HEK293 (cell line): ENCODE data around the gene SPATA6L.

Experiments
- EGR2 ChIP-seq: fragments of 450-650 bp; formaldehyde crosslinking; IDR thresholded peaks from 2 replicates; pipeline ENCODE4 v1.5.1; 2016; ENCODE audit warnings: low read depth, missing biosample characterization, missing genetic modification characterization
- GFI1B ChIP-seq: fragments of 450-650 bp; formaldehyde crosslinking; IDR thresholded peaks from 2 replicates; pipeline ENCODE4 v1.5.1; 2016; ENCODE audit warnings: missing biosample characterization, missing genetic modification characterization
- KLF1 ChIP-seq: fragments of 450-650 bp; formaldehyde crosslinking; IDR thresholded peaks from 2 replicates; pipeline ENCODE4 v1.5.1; 2016; ENCODE audit warnings: missing biosample characterization, missing genetic modification characterization
- KLF10 ChIP-seq: fragments of 450-650 bp; IDR thresholded peaks from 2 replicates; pipeline ENCODE4 v1.5.1; 2018; ENCODE audit warnings: missing biosample characterization, mild to moderate bottlenecking, missing genetic modification characterization
- MEIS1 ChIP-seq: sonication (generic); formaldehyde crosslinking; IDR thresholded peaks from 2 replicates; pipeline ENCODE4 v1.8.1; 2022; ENCODE audit warnings: missing genetic modification reagents, mild to moderate bottlenecking, borderline replicate concordance
- OSR2 ChIP-seq: fragments of 450-650 bp; formaldehyde crosslinking; IDR thresholded peaks from 2 replicates; pipeline ENCODE4 v1.5.1; 2016; ENCODE audit warnings: missing biosample characterization, missing genetic modification characterization
- OVOL3 ChIP-seq: fragments of 450-650 bp; formaldehyde crosslinking; IDR thresholded peaks from 2 replicates; pipeline ENCODE4 v1.5.1; 2016; ENCODE audit warnings: missing biosample characterization, missing genetic modification characterization
- SCRT2 ChIP-seq: fragments of 450-650 bp; formaldehyde crosslinking; IDR thresholded peaks from 2 replicates; pipeline ENCODE4 v1.5.1; 2016; ENCODE audit warnings: missing biosample characterization, missing genetic modification characterization
- ZBTB1 ChIP-seq: fragments of 450-650 bp; formaldehyde crosslinking; IDR thresholded peaks from 2 replicates; pipeline ENCODE4 v1.5.1; 2016; ENCODE audit warnings: missing biosample characterization, missing genetic modification characterization
- ZNF112 ChIP-seq: fragments of 450-650 bp; formaldehyde crosslinking; IDR thresholded peaks from 2 replicates; pipeline ENCODE4 v1.5.0; 2017; ENCODE audit warnings: missing biosample characterization, missing genetic modification characterization
- ZNF16 ChIP-seq: fragments of 450-650 bp; formaldehyde crosslinking; IDR thresholded peaks from 2 replicates; pipeline ENCODE4 v1.5.1; 2016; ENCODE audit warnings: low read depth, missing biosample characterization, missing genetic modification characterization
- ZNF174 ChIP-seq: fragments of 450-650 bp; formaldehyde crosslinking; IDR thresholded peaks from 2 replicates; pipeline ENCODE4 v1.5.0; 2017; ENCODE audit warnings: missing biosample characterization, mild to moderate bottlenecking, missing genetic modification characterization
- ZNF2 ChIP-seq: fragments of 450-650 bp; formaldehyde crosslinking; IDR thresholded peaks from 2 replicates; pipeline ENCODE4 v1.5.1; 2016; ENCODE audit warnings: missing biosample characterization, missing genetic modification characterization
- ZNF221 ChIP-seq: fragments of 450-650 bp; formaldehyde crosslinking; IDR thresholded peaks from 2 replicates; pipeline ENCODE4 v1.5.1; 2017; ENCODE audit warnings: missing biosample characterization, missing genetic modification characterization, borderline replicate concordance
- ZNF266 ChIP-seq: fragments of 450-650 bp; formaldehyde crosslinking; IDR thresholded peaks from 2 replicates; pipeline ENCODE4 v1.5.1; 2016; ENCODE audit warnings: missing biosample characterization, missing genetic modification characterization, low read depth
- ZNF37A ChIP-seq: fragments of 450-650 bp; IDR thresholded peaks from 2 replicates; pipeline ENCODE4 v1.5.1; 2018; ENCODE audit warnings: missing biosample characterization, missing genetic modification characterization
- ZNF473 ChIP-seq: fragments of 450-650 bp; formaldehyde crosslinking; IDR thresholded peaks from 2 replicates; pipeline ENCODE4 v1.5.1; 2017; ENCODE audit warnings: missing biosample characterization, missing genetic modification characterization
- ZNF544 ChIP-seq: fragments of 450-650 bp; formaldehyde crosslinking; IDR thresholded peaks from 2 replicates; pipeline ENCODE4 v1.5.0; 2017; ENCODE audit warnings: missing biosample characterization, missing genetic modification characterization
- ZNF549 ChIP-seq: fragments of 450-650 bp; IDR thresholded peaks from 2 replicates; pipeline ENCODE4 v1.5.1; 2018; ENCODE audit warnings: missing biosample characterization, missing genetic modification characterization, mild to moderate bottlenecking, inconsistent platforms, moderate library complexity
- ZNF707 ChIP-seq: fragments of 450-650 bp; formaldehyde crosslinking; IDR thresholded peaks from 2 replicates; pipeline ENCODE4 v1.5.1; 2016; ENCODE audit warnings: missing biosample characterization, missing genetic modification characterization
- ZNF76 ChIP-seq: fragments of 450-650 bp; formaldehyde crosslinking; IDR thresholded peaks from 2 replicates; pipeline ENCODE4; 2016; ENCODE audit warnings: low read depth, missing biosample characterization, missing genetic modification characterization, borderline replicate concordance
- ZNF768 ChIP-seq: fragments of 450-650 bp; formaldehyde crosslinking; IDR thresholded peaks from 2 replicates; pipeline ENCODE4 v1.5.1; 2018; ENCODE audit warnings: missing biosample characterization, mild to moderate bottlenecking, missing genetic modification characterization
- ZNF777 ChIP-seq: fragments of 450-650 bp; formaldehyde crosslinking; IDR thresholded peaks from 2 replicates; pipeline ENCODE4 v1.5.1; 2017; ENCODE audit warnings: missing biosample characterization, missing genetic modification characterization, borderline replicate concordance
- ZSCAN16 ChIP-seq: fragments of 450-650 bp; formaldehyde crosslinking; IDR thresholded peaks from 2 replicates; pipeline ENCODE4 v1.5.1; 2016; ENCODE audit warnings: missing biosample characterization, missing genetic modification characterization
- TF ChIP-seq, protein P1 (sequence below): fragments of 450-650 bp; formaldehyde crosslinking; IDR thresholded peaks from 2 replicates; pipeline ENCODE4 v1.5.1; 2016; ENCODE audit warnings: missing biosample characterization, missing genetic modification characterization
- TF ChIP-seq, protein P2 (sequence below): fragments of 450-650 bp; formaldehyde crosslinking; IDR thresholded peaks from 2 replicates; pipeline ENCODE4 v1.5.1; 2016; ENCODE audit warnings: missing biosample characterization, missing genetic modification characterization
- TF ChIP-seq, protein P3 (sequence below): fragments of 450-650 bp; formaldehyde crosslinking; IDR thresholded peaks from 2 replicates; pipeline ENCODE4 v1.5.1; 2016; ENCODE audit warnings: missing biosample characterization, missing genetic modification characterization
- TF ChIP-seq, protein P4 (sequence below): fragments of 450-650 bp; formaldehyde crosslinking; IDR thresholded peaks from 2 replicates; pipeline ENCODE4 v1.5.1; 2016; ENCODE audit warnings: missing biosample characterization, missing genetic modification characterization, borderline replicate concordance
- TF ChIP-seq, protein P5 (sequence below): fragments of 450-650 bp; formaldehyde crosslinking; optimal IDR thresholded peaks from 2 replicates; pipeline ENCODE3; 2016; ENCODE audit warnings: missing biosample characterization, mild to moderate bottlenecking, missing genetic modification characterization

The SPATA6L gene

DNA sequence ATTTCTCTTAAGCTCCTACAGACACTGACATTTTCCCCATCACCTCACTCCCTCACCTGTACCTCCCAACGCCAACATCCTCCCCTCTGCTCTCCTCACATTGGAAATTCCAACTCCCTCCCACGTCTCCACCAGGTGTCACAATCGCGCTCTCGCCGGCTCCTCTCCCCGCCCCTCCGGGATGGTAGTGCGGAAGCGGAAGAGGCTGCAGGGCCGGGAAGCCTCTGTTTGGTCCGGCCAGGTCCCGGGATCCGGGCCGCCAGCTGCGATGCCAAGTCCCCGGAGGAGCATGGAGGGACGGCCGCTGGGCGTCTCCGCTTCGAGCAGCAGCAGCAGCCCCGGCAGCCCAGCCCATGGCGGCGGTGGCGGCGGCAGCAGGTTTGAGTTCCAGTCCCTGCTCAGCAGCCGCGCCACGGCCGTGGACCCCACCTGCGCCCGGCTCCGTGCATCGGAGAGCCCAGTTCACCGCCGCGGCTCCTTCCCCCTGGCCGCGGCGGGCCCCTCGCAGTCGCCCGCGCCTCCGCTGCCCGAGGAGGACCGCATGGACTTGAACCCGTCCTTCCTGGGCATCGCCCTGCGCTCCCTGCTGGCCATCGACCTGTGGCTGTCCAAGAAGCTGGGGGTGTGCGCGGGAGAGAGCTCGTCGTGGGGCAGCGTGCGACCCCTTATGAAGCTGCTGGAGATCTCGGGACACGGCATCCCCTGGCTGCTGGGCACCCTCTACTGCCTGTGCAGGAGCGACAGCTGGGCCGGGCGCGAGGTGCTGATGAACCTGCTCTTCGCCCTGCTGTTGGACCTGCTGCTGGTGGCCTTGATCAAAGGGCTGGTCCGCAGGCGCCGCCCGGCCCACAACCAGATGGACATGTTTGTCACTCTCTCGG lies 3.9 kb downstream of the SPATA6L start, which contains the start of gene PLPP6 (continued):
- TF ChIP-seq, protein P1, sequence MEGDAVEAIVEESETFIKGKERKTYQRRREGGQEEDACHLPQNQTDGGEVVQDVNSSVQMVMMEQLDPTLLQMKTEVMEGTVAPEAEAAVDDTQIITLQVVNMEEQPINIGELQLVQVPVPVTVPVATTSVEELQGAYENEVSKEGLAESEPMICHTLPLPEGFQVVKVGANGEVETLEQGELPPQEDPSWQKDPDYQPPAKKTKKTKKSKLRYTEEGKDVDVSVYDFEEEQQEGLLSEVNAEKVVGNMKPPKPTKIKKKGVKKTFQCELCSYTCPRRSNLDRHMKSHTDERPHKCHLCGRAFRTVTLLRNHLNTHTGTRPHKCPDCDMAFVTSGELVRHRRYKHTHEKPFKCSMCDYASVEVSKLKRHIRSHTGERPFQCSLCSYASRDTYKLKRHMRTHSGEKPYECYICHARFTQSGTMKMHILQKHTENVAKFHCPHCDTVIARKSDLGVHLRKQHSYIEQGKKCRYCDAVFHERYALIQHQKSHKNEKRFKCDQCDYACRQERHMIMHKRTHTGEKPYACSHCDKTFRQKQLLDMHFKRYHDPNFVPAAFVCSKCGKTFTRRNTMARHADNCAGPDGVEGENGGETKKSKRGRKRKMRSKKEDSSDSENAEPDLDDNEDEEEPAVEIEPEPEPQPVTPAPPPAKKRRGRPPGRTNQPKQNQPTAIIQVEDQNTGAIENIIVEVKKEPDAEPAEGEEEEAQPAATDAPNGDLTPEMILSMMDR: peak; percentile 66
- TF ChIP-seq, protein P2, sequence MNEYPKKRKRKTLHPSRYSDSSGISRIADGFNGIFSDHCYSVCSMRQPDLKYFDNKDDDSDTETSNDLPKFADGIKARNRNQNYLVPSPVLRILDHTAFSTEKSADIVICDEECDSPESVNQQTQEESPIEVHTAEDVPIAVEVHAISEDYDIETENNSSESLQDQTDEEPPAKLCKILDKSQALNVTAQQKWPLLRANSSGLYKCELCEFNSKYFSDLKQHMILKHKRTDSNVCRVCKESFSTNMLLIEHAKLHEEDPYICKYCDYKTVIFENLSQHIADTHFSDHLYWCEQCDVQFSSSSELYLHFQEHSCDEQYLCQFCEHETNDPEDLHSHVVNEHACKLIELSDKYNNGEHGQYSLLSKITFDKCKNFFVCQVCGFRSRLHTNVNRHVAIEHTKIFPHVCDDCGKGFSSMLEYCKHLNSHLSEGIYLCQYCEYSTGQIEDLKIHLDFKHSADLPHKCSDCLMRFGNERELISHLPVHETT (tag by site-specific recombination): no peak
- TF ChIP-seq MEIS1 (CRISPR knock-in tag) (no peak), ZNF768 (tag by site-specific recombination) (no peak), ZNF76 (no peak; the same call in 1 of the 2 replicates), ZNF473 (no peak), OSR2 (no peak), GFI1B (no peak), ZNF112 (tag by site-specific recombination) (no peak), ZNF221 (tag by site-specific recombination) (no peak), ZNF266 (tag by site-specific recombination) (no peak), ZNF777 (tag by site-specific recombination) (no peak; the same call in 1 of the 2 replicates), ZBTB1 (no peak), ZNF2 (tag by site-specific recombination) (no peak), EGR2 (tag by site-specific recombination) (peak; percentile 75), ZNF16 (tag by site-specific recombination) (no peak), ZNF549 (no peak), ZNF174 (tag by site-specific recombination) (no peak), ZNF544 (tag by site-specific recombination) (no peak), KLF10 (tag by site-specific recombination) (no peak), OVOL3 (tag by site-specific recombination) (no peak), KLF1 (no peak), SCRT2 (tag by site-specific recombination) (peak; percentile 73), ZSCAN16 (tag by site-specific recombination) (no peak), ZNF707 (no peak), ZNF37A (no peak)
- TF ChIP-seq, protein P3, sequence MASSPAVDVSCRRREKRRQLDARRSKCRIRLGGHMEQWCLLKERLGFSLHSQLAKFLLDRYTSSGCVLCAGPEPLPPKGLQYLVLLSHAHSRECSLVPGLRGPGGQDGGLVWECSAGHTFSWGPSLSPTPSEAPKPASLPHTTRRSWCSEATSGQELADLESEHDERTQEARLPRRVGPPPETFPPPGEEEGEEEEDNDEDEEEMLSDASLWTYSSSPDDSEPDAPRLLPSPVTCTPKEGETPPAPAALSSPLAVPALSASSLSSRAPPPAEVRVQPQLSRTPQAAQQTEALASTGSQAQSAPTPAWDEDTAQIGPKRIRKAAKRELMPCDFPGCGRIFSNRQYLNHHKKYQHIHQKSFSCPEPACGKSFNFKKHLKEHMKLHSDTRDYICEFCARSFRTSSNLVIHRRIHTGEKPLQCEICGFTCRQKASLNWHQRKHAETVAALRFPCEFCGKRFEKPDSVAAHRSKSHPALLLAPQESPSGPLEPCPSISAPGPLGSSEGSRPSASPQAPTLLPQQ (tag by site-specific recombination): peak; percentile 92
- TF ChIP-seq, protein P4, sequence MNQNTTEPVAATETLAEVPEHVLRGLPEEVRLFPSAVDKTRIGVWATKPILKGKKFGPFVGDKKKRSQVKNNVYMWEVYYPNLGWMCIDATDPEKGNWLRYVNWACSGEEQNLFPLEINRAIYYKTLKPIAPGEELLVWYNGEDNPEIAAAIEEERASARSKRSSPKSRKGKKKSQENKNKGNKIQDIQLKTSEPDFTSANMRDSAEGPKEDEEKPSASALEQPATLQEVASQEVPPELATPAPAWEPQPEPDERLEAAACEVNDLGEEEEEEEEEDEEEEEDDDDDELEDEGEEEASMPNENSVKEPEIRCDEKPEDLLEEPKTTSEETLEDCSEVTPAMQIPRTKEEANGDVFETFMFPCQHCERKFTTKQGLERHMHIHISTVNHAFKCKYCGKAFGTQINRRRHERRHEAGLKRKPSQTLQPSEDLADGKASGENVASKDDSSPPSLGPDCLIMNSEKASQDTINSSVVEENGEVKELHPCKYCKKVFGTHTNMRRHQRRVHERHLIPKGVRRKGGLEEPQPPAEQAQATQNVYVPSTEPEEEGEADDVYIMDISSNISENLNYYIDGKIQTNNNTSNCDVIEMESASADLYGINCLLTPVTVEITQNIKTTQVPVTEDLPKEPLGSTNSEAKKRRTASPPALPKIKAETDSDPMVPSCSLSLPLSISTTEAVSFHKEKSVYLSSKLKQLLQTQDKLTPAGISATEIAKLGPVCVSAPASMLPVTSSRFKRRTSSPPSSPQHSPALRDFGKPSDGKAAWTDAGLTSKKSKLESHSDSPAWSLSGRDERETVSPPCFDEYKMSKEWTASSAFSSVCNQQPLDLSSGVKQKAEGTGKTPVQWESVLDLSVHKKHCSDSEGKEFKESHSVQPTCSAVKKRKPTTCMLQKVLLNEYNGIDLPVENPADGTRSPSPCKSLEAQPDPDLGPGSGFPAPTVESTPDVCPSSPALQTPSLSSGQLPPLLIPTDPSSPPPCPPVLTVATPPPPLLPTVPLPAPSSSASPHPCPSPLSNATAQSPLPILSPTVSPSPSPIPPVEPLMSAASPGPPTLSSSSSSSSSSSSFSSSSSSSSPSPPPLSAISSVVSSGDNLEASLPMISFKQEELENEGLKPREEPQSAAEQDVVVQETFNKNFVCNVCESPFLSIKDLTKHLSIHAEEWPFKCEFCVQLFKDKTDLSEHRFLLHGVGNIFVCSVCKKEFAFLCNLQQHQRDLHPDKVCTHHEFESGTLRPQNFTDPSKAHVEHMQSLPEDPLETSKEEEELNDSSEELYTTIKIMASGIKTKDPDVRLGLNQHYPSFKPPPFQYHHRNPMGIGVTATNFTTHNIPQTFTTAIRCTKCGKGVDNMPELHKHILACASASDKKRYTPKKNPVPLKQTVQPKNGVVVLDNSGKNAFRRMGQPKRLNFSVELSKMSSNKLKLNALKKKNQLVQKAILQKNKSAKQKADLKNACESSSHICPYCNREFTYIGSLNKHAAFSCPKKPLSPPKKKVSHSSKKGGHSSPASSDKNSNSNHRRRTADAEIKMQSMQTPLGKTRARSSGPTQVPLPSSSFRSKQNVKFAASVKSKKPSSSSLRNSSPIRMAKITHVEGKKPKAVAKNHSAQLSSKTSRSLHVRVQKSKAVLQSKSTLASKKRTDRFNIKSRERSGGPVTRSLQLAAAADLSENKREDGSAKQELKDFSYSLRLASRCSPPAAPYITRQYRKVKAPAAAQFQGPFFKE: no peak
- TF ChIP-seq, protein P5, sequence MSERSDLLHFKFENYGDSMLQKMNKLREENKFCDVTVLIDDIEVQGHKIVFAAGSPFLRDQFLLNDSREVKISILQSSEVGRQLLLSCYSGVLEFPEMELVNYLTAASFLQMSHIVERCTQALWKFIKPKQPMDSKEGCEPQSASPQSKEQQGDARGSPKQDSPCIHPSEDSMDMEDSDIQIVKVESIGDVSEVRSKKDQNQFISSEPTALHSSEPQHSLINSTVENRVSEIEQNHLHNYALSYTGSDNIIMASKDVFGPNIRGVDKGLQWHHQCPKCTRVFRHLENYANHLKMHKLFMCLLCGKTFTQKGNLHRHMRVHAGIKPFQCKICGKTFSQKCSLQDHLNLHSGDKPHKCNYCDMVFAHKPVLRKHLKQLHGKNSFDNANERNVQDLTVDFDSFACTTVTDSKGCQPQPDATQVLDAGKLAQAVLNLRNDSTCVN (tag by site-specific recombination): peak; percentile 65
